Measurements from ENCODE around the gene PHLDA2.
"Not testable (repeated sequence)": the region's sequence is repeated elsewhere in the genome, so short reads cannot be mapped to it uniquely, and the experiment has no call there.

The PHLDA2 gene

GRCh38 chr11:2945031-2945756 is 16.0 kb upstream of the PHLDA2 start:
- DNase-seq = peak; percentile 80

GRCh38 chr11:2944530-2944929 is 15.3 kb upstream of the PHLDA2 start:
- no peak for DNase-seq

GRCh38 chr11:2943711-2944118 is 14.5 kb upstream of the PHLDA2 start:
- DNase-seq = no peak

DNA sequence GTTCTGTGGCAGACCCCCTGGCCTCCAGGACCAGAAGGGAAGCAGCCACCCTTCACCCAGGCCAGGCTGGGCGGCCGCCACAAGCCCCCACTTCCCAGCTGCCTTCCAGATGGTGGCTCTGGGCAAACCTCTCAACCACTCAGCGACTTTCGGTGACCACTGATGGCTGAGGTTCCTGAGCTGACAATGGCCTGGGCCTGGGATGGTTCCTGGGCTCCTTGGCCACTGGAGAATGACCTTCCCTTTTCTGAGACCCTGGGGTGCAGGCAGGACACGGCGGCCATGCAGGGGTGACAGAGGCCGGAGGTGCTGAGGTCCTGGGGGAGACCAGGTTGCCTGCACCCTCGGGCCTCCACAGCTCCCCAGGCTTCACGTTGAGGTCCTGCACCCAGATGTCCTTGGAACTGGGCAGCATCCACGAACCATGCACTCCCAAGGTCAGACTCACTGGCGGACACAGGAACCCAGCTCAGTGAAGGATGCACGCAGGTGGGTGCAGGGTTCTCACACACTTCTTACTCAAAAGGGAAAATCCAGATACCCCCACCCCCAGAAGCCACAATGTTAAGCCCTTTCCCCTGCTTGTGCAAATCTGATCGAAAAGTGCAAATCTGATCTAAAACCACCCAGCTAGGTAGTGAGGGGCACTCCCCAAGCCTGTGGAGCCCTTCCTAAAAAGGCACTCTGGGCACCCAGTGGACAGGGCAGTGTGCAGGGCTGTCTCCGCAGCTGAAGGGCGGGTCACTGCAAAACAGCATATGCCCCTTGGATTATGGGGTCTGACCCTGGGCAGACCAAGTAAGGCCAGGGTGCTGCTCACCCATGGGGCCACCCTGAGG is 13.9 kb upstream of the PHLDA2 start:
- DNase-seq = no peak

DNA sequence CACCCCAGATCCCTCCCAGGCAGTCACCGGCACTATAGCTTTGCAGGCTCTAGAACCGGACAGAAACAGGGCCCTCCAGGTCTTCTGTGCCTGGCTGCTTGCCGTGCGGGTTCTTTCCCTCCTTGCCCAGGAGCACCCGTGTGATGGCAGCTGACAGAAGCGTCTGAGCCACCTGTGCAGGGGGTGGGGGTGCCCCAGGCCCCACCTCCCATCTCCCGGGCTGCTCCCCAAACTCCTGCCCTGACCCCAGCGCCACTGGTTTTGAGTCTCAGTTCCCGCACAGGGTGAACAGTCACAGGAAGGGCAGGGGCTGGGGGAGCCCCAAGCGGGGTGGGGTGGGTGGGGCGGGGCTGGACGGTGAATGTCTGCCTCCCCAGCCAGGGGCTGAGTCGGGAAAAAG is 13.2 kb upstream of the PHLDA2 start:
- DNase-seq = no peak

DNA sequence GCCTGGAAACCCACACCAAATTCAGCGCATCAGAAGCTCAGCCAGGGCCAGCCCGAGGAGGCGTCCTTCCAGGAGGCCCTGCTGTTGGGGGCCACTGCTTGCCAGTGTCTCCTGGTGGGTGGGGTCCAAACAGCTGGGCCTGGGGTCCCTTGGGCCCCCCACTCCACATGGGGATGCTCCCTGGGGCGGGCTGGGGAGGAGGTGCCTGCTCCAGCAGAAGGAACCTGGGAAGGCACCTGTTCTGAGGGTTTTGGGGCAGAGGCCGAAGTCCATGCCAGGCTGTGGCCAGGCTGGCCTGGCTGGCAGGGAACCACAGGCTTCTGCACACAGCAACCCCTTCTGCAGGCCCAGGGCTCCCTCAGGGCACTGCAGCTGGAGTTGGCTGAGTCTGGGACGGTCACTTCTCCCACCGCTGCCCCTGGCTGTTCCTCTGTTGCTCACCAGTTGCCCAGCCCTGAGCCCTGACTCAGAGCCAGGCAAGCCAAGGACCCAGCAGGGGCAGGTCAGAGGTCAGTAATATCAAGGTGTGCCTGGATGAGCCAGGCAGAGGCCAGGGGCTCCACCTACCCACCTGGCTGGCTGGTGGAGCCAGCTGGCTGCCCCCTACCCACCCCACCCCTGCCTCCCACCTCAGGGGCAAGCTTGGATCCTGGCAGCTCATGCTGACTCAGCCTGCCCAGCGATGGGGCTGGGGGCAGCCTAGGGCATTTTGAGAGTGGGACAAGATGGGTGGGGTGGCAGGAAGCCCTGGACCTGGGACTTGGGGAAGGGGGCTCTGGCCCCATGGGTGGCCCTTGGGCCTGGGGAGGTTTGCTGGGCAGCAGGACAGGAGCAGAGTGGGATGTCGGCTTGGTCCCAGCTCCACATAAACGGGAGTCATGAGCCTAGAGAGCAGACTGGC is 12.0 kb upstream of the PHLDA2 start:
- no peak for DNase-seq

GRCh38 chr11:2940147-2940920 is 11.1 kb upstream of the PHLDA2 start:
- no peak for DNase-seq

DNA sequence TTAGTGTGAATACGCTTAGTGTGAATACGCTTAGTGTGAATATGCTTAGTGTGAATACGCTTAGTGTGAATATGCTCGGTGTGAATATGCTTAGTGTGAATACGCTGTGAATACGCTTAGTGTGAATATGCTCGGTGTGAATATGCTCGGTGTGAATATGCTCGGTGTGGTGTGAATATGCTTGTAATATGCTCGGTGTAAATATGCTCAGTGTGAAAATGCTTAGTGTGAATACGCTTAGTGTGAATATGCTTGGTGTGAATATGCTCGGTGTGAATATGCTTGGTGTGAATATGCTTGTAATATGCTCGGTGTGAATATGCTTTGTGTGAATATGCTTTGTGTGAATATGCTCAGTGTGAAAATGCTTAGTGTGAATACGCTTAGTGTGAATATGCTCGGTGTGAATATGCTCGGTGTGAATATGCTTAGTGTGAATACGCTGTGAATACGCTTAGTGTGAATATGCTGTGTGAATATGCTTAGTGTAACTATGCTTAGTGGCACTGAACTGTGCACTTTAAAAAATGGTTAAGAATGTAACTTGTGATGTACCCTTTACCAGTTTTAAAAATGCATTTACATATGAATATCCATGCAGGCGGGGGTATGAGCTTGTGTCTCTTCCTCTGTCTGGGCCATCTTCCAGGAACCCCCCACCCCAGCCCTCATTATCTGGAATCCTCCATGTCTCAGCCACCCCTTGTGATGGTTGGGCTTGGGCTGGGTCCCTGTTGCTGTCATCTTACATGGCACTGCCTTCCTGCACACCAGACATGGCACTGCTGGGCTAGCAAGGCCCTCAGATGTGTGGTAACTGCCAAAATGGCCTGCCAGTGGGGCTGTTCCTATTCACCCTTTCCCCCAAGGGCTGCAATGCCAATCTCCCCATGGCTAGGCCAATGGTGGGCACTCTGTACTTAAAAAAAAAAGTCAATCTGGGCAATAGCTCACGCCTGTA is 9.5 kb upstream of the PHLDA2 start:
- not testable (repeated sequence) for DNase-seq

DNA sequence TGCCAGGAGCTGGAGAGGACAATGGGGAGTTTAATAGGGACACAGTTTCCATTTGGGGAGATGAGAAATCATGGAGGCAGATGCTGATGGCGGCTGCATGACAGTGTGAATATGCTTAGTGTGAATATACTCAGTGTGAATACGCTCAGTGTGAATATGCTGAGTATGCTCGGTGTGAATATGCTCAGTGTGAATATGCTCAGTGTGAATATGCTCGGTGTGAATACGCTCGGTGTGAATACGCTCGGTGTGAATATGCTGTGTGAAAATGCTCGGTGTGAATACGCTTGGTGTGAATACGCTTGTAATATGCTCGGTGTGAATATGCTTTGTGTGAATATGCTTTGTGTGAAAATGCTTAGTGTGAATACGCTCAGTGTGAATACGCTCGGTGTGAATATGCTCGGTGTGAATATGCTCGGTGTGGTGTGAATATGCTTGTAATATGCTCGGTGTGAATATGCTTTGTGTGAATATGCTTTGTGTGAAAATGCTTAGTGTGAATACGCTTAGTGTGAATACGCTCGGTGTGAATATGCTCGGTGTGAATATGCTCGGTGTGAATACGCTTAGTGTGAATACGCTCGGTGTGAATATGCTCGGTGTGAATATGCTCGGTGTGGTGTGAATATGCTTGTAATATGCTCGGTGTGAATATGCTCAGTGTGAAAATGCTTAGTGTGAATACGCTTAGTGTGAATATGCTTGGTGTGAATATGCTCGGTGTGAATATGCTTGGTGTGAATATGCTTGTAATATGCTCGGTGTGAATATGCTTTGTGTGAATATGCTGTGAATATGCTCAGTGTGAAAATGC is 8.6 kb upstream of the PHLDA2 start:
- DNase-seq = not testable (repeated sequence)

- DNase-seq = no peak
Observed at GRCh38 chr11:2934611-2935239, 5.5 kb upstream of the PHLDA2 start.

GRCh38 chr11:2934021-2934550 is 4.9 kb upstream of the PHLDA2 start:
- no peak for DNase-seq

DNA sequence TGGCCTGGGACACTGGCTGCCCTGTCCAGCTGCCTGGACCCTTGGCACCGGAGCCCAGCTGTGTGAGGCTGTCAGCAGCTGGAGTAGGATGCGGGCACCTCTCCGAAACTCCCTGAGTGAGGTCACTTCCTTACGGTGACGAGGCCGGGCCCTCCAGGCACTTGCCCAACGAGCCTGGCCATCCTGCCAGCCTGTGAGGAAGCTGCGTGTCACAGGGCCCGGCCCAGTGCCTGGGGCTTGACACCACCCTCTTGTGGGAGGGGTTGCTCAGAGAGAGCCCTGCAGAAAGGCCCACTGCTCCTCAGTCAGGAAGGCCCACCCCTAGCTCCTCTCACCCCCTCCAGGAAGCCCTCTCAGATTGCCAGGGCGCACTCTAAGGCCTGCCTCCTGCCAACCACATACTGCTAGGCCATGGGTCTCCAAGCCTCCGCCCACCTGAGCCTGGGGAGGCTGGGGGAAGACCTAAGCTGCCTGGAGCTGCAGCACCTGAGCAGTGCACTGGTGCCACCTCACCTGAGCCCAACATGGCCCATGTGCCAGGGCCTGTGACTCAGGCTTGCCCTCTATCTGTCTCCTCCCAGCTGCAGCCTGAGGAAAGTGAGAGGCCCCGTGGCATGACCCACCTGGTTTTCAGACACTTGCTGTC is 4.3 kb upstream of the PHLDA2 start:
- DNase-seq = peak; percentile 20

DNA sequence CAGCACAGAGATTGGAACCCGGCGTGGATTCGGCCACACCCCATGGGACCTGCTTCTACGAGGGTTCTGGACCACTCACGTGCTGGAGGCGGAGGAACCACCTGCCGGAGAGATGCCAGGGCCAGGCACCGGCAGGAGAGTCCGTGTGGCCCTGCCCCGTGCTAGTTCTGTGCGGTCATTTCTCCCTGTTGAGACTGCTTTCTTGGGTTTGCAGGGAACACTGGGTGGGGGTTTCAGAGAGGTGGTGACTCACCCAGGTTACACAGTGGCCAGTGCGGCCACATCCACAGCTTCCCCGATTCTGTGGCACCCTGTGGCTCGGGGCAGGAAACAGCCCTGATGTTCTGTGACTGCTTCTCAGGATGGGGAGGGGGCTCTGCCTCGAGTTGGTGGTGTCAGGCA is 3.6 kb upstream of the PHLDA2 start:
- DNase-seq = no peak

DNA sequence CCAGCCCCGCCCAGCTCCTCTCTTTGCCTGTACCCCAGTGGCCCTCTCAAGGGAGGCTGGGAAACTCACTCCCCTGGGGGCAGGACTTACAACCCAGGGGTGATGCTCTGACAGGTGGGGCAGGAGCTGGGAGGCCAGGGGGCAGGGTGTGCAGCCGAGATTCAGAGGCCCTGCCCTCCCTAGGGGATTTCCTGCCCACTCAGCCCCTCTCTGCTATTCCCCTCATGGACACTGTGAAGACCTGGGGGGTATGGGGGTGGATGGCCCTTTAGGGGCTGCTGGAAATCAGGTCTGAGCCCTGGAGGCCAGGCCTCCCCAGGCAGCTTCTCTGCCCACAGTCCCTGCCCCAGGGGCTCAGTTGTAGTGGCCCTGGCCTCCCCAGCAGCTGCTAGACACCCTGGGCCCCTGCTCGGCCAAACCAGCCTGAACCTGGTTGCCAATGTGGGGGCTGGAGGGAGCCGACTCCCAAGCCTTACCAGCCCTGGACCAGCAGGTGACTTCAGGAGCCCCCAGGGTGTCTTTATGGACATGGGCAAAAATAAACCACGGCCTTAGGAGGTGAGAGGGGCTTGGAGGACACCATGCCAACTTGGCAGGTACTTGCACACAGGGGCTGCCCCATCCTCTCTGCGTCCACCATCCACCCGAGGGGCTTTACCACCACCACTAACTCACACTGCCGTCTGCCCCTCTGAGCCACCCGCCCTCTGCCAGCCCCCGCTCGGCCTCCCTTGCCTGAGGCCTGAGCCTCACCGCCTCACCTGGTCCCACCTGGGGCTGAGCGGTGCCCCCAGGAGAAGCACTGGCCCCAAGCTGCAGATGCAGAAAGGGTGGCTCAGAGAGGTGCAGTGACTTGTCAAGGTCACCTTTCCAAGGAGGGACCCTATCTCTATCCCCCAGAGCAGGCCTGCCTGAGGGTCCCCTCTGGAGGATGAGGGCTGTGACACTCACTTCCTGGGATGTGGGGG is 2.8 kb upstream of the PHLDA2 start:
- no peak for DNase-seq

GRCh38 chr11:2931420-2931746 is 2.2 kb upstream of the PHLDA2 start:
- DNase-seq = no peak

- DNase-seq = peak; percentile 35
Observed at GRCh38 chr11:2930704-2931419, 1.6 kb upstream of the PHLDA2 start.

All from fibroblast of upper back skin (primary cell).